ENCODE results near the gene NAV3. TPM values are rescaled to one million over a fixed set of nuclear protein-coding genes. Genes with fewer than 3 reads are reported as not detected.

The NAV3 gene
- total RNA-seq, 1 donor from 2014 or later: 5.0 TPM

GRCh38 chr12:78157199-78157598 is 326.5 kb downstream of the NAV3 start:
- Mint-ChIP-seq H3K36me3 (ENCODE audit: low read depth) (no peaks in the 10 kb centered on the region), H3K27ac (ENCODE audit: unreplicated experiment) (no peak overlapping the region), H3K4me3 (no peak overlapping the region), H3K27me3 (ENCODE audit: low read depth) (no peaks in the 10 kb centered on the region), H3K9me3 (no peaks in the 10 kb centered on the region), H3K4me1 (no peaks in the 10 kb centered on the region)
- no peak for TF ChIP-seq CTCF (conservative IDR thresholded peaks at IDR 0.05)
- no peak for DNase-seq (ENCODE audit: low read depth, low spot score)

- H3K4me3 Mint-ChIP-seq: no peak overlapping the region
Observed at GRCh38 chr12:78164154-78164553, 333.5 kb downstream of the NAV3 start.

GRCh38 chr12:78167510-78167909 is 336.8 kb downstream of the NAV3 start:
- no peak overlapping the region for H3K4me3 Mint-ChIP-seq
- no peaks in the 10 kb centered on the region for H3K36me3 Mint-ChIP-seq (ENCODE audit: low read depth)
- no peak for DNase-seq (ENCODE audit: low read depth, low spot score)
- H3K4me1 Mint-ChIP-seq: no peaks in the 10 kb centered on the region
- no peak overlapping the region for H3K27ac Mint-ChIP-seq (ENCODE audit: unreplicated experiment)
- no peaks in the 10 kb centered on the region for H3K27me3 Mint-ChIP-seq (ENCODE audit: low read depth)
- no peak for TF ChIP-seq CTCF (conservative IDR thresholded peaks at IDR 0.05)
- H3K9me3 Mint-ChIP-seq: no peaks in the 10 kb centered on the region

More at GRCh38 chr12:78164154-78164553, 333.5 kb downstream of the NAV3 start:
- DNase-seq (ENCODE audit: low read depth, low spot score): no peak
- Mint-ChIP-seq H3K27me3 (ENCODE audit: low read depth) (no peaks in the 10 kb centered on the region), H3K36me3 (ENCODE audit: low read depth) (no peaks in the 10 kb centered on the region), H3K4me1 (no peaks in the 10 kb centered on the region), H3K9me3 (no peaks in the 10 kb centered on the region), H3K27ac (ENCODE audit: unreplicated experiment) (no peak overlapping the region)
- no peak for TF ChIP-seq CTCF (conservative IDR thresholded peaks at IDR 0.05)

GRCh38 chr12:78171061-78171460 is 340.4 kb downstream of the NAV3 start:
- no peaks in the 10 kb centered on the region for H3K4me1 Mint-ChIP-seq
- no peak for DNase-seq (ENCODE audit: low read depth, low spot score)
- H3K4me3 Mint-ChIP-seq: no peak overlapping the region
- H3K27me3 Mint-ChIP-seq (ENCODE audit: low read depth): no peaks in the 10 kb centered on the region
- no peak overlapping the region for H3K27ac Mint-ChIP-seq (ENCODE audit: unreplicated experiment)
- H3K9me3 Mint-ChIP-seq: no peaks in the 10 kb centered on the region
- TF ChIP-seq CTCF (conservative IDR thresholded peaks at IDR 0.05): no peak
- H3K36me3 Mint-ChIP-seq (ENCODE audit: low read depth): no peaks in the 10 kb centered on the region

GRCh38 chr12:78176643-78177042 is 345.9 kb downstream of the NAV3 start:
- Mint-ChIP-seq H3K36me3 (ENCODE audit: low read depth) (no peaks in the 10 kb centered on the region), H3K4me3 (no peak overlapping the region), H3K27me3 (ENCODE audit: low read depth) (no peaks in the 10 kb centered on the region), H3K9me3 (no peaks in the 10 kb centered on the region), H3K27ac (ENCODE audit: unreplicated experiment) (no peak overlapping the region), H3K4me1 (no peaks in the 10 kb centered on the region)
- DNase-seq (ENCODE audit: low read depth, low spot score): no peak
- no peak for TF ChIP-seq CTCF (conservative IDR thresholded peaks at IDR 0.05)

- no peak overlapping the region for H3K27ac Mint-ChIP-seq (ENCODE audit: unreplicated experiment)
- H3K9me3 Mint-ChIP-seq: no peaks in the 10 kb centered on the region
- no peaks in the 10 kb centered on the region for H3K27me3 Mint-ChIP-seq (ENCODE audit: low read depth)
- no peak overlapping the region for H3K4me3 Mint-ChIP-seq
- no peaks in the 10 kb centered on the region for H3K4me1 Mint-ChIP-seq
- H3K36me3 Mint-ChIP-seq (ENCODE audit: low read depth): no peaks in the 10 kb centered on the region
- DNase-seq (ENCODE audit: low read depth, low spot score): no peak
- TF ChIP-seq CTCF (conservative IDR thresholded peaks at IDR 0.05): no peak
Observed at GRCh38 chr12:78177298-78177697, 346.6 kb downstream of the NAV3 start.

Data from neural crest cell (in vitro differentiated cells).